ENCODE measurements around the gene PRR33. TPM values are rescaled to one million over a fixed set of nuclear protein-coding genes. Genes with fewer than 3 reads are reported as not detected.

PRR33 gene
- total RNA-seq, 2 donors from 2014 or later = not detected

- intact Hi-C loops (cut with DNase I) = no loop called here
- H3K4me1 ChIP-seq = peaks cover 18% of the 10 kb centered on the region
- H3K4me3 ChIP-seq = no peak overlapping the region
- no peaks in the 10 kb centered on the region for H3K27me3 ChIP-seq
- no peaks in the 10 kb centered on the region for H3K9me3 ChIP-seq
- TF ChIP-seq CTCF (IDR thresholded peaks at IDR 0.05) (no peak), POLR2A (IDR thresholded peaks at IDR 0.05) (no peak)
- ATAC-seq (no peak), DNase-seq (no peak)
- WGBS, 2 donors = 83% methylated on average over 2 of the region's 4 CpGs; no CpG with 5 or more reads in 1 of the 2 donors
- no peak overlapping the region for H3K27ac ChIP-seq
- no peaks in the 10 kb centered on the region for H3K36me3 ChIP-seq (replicated peaks in 1 of 2; ENCODE audit: insufficient read depth in 1 of 2, low read depth in 2 of 2)
Observed at GRCh38 chr11:1859004-1859403, 32.7 kb downstream of the PRR33 start.

- Histone ChIP-seq H3K27ac (no peak overlapping the region), H3K36me3 (replicated peaks in 1 of 2; ENCODE audit: insufficient read depth in 1 of 2, low read depth in 2 of 2) (no peaks in the 10 kb centered on the region), H3K4me3 (no peak overlapping the region), H3K4me1 (peaks cover 14% of the 10 kb centered on the region), H3K9me3 (no peaks in the 10 kb centered on the region), H3K27me3 (no peaks in the 10 kb centered on the region)
- TF ChIP-seq CTCF (IDR thresholded peaks at IDR 0.05) (no peak), POLR2A (IDR thresholded peaks at IDR 0.05) (no peak)
- ATAC-seq = no peak
- WGBS, 2 donors = 92 to 94% methylated on average over 7 of the region's 7 CpGs
- DNase-seq = no peak
- intact Hi-C loops (cut with DNase I) = no loop called here
Observed at GRCh38 chr11:1858576-1858975, 33.1 kb downstream of the PRR33 start.

GRCh38 chr11:1858154-1858553 is 33.5 kb downstream of the PRR33 start:
- intact Hi-C loops (cut with DNase I) = no loop called here
- no peaks in the 10 kb centered on the region for H3K36me3 ChIP-seq (replicated peaks in 1 of 2; ENCODE audit: insufficient read depth in 1 of 2, low read depth in 2 of 2)
- ATAC-seq = no peak
- WGBS, 2 donors = 79 to 85% methylated on average over 5 to 7 of the region's 9 CpGs
- no peak for DNase-seq
- no peaks in the 10 kb centered on the region for H3K27me3 ChIP-seq
- H3K27ac ChIP-seq = no peak overlapping the region
- H3K4me3 ChIP-seq = no peak overlapping the region
- TF ChIP-seq POLR2A (IDR thresholded peaks at IDR 0.05) = no peak
- no peak for TF ChIP-seq CTCF (IDR thresholded peaks at IDR 0.05)
- peaks cover 9% of the 10 kb centered on the region for H3K4me1 ChIP-seq
- no peaks in the 10 kb centered on the region for H3K9me3 ChIP-seq

- DNase-seq = no peak
Observed at GRCh38 chr11:1857064-1857463, 34.6 kb downstream of the PRR33 start.

More at GRCh38 chr11:1857064-1857463, 34.6 kb downstream of the PRR33 start:
- H3K9me3 ChIP-seq = no peaks in the 10 kb centered on the region
- 82% methylated on average over 11 of the region's 11 CpGs; no CpG with 5 or more reads in 1 of the 2 donors for whole genome bisulfite sequencing, 2 donors
- H3K27me3 ChIP-seq = no peaks in the 10 kb centered on the region
- no peak for ATAC-seq
- H3K27ac ChIP-seq = no peak overlapping the region
- no peaks in the 10 kb centered on the region for H3K4me1 ChIP-seq
- TF ChIP-seq POLR2A (IDR thresholded peaks at IDR 0.05) (no peak), CTCF (IDR thresholded peaks at IDR 0.05) (no peak)
- intact Hi-C loops (cut with DNase I) = no loop called here
- H3K4me3 ChIP-seq = no peak overlapping the region
- no peaks in the 10 kb centered on the region for H3K36me3 ChIP-seq (replicated peaks in 1 of 2; ENCODE audit: insufficient read depth in 1 of 2, low read depth in 2 of 2)
